Colonic mucosa (tissue), 4 donors: ENCODE measurements around the gene TLE4. TPM values are rescaled to one million over a fixed set of nuclear protein-coding genes. Genes with fewer than 3 reads are reported as not detected.

Source experiments
- DNase-seq: peaks from one replicate; pipeline ENCODE4 v3.0.0-alpha.2; 2020
- H3K27ac ChIP-seq: fragments of 200-600 bp; one replicate; pipeline ENCODE4 v1.8.0; 2021
- H3K27me3 ChIP-seq: fragments of 200-600 bp; one replicate; pipeline ENCODE4 v1.8.0; 2021
- H3K36me3 ChIP-seq: fragments of 200-600 bp; one replicate; pipeline ENCODE4 v1.8.0; 2021
- H3K4me1 ChIP-seq: fragments of 200-600 bp; one replicate; pipeline ENCODE4 v1.8.0; 2021; ENCODE audit warnings: mild to moderate bottlenecking
- H3K4me3 ChIP-seq: fragments of 200-600 bp; one replicate; pipeline ENCODE4 v1.8.0; 2021
- H3K9ac ChIP-seq, 2 donors: one replicate each; pipeline ENCODE4 v1.7.0; 2013; ENCODE audit warnings: control low read depth in 2 of 2, low read depth in 2 of 2, low read length in 2 of 2
- H3K9me3 ChIP-seq: fragments of 200-600 bp; one replicate; pipeline ENCODE4 v1.8.0; 2021
- intact Hi-C: fragments of 100-400 bp; cut with DNase I; formaldehyde crosslinking; loops from one replicate; pipeline ENCODE4 v1.14.1; 2022
- total RNA-seq, 2 donors: library from RNA; stranded (reverse); fragmentation: NEBNext Ultra II Directional in 1 of 2; extraction: Animal tissue kit (Norgen Biotek cat#: 25700) in 1 of 2; gene quantifications; one replicate each; pipeline ENCODE4 v1.2.1, GENCODE V29; 2021
- TF ChIP-seq, protein P1 (sequence below): fragments of 200-600 bp; IDR thresholded peaks from one replicate; pipeline ENCODE4 v1.8.0; 2022; ENCODE audit warnings: antibody characterized with exemption, mild to moderate bottlenecking
- donor health status: healthy.
- donor health status: DM: no; HTN: no; CAD: no.
- donor health status: DM: no; HTN: no; CAD: no.

Gene TLE4
- total RNA-seq, 2 donors from 2014 or later, result 8.0 to 17.6 TPM

DNA sequence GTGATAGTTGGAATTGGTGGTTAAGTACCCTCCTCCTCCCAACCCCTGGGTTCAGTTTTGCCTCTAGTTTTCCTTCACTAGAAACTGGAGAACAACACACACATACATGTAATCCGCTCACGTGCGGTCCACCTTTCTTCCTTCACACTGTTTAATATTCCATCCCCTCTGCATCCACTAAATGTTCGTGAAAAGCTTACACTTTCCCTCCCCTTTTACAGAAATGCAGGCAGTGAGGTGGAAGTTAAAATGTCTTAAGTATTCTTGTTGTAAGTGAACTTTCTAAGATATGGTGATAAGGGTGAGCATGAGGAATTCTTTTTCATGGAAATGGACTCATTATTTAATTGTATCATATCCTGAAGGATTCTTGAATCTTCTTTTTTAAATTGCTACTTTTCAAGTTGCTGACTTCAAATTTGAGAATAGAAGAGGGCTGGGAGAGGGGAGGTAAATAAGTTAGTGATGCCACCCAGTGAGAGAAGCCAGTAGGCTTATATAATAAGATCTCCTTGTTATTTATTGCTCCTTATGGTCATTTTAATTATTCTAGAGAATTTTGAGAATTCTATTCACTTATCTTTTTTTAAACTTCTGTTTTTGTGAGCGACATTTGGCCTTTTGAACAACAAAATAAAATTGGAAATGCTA lies 90.2 kb downstream of the TLE4 start:
- TF ChIP-seq, protein P1, sequence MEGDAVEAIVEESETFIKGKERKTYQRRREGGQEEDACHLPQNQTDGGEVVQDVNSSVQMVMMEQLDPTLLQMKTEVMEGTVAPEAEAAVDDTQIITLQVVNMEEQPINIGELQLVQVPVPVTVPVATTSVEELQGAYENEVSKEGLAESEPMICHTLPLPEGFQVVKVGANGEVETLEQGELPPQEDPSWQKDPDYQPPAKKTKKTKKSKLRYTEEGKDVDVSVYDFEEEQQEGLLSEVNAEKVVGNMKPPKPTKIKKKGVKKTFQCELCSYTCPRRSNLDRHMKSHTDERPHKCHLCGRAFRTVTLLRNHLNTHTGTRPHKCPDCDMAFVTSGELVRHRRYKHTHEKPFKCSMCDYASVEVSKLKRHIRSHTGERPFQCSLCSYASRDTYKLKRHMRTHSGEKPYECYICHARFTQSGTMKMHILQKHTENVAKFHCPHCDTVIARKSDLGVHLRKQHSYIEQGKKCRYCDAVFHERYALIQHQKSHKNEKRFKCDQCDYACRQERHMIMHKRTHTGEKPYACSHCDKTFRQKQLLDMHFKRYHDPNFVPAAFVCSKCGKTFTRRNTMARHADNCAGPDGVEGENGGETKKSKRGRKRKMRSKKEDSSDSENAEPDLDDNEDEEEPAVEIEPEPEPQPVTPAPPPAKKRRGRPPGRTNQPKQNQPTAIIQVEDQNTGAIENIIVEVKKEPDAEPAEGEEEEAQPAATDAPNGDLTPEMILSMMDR, result no peak
- Histone ChIP-seq H3K9me3 (no peaks in the 10 kb centered on the region), H3K27ac (no peak overlapping the region), H3K4me3 (no peak overlapping the region), H3K36me3 (no peaks in the 10 kb centered on the region), H3K9ac (no peak overlapping the region), H3K4me1 (peaks cover 3% of the 10 kb centered on the region), H3K27me3 (no peaks in the 10 kb centered on the region)
- DNase-seq, result no peak
- intact Hi-C loops, result no loop called here

DNA sequence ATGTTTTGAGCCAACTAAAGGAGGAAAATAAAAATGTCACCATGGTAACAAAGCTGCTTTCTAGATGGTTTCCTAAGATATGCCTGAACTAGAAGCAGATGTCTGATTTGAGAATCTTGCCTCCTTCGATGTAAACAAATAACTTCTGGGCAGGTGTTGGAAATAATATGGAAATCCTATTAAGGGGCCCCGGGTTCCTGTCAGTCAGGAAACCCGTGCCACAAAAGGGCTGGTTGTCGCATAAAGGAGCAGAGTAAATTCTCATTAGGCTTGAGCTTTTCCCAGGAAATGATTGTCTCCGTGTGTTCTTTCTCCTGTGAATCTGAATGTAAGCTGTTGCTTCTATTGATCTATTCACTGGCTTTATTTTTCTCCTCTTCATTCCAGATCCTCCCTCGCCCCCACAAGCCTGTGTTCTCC lies 90.8 kb downstream of the TLE4 start:
- Histone ChIP-seq H3K4me3 (no peak overlapping the region), H3K9me3 (no peaks in the 10 kb centered on the region), H3K36me3 (no peaks in the 10 kb centered on the region), H3K27me3 (no peaks in the 10 kb centered on the region), H3K4me1 (peaks cover 3% of the 10 kb centered on the region), H3K9ac (no peak overlapping the region), H3K27ac (no peak overlapping the region)
- intact Hi-C loops, result no loop called here
- no peak for DNase-seq
- TF ChIP-seq, protein P1, result no peak

DNA sequence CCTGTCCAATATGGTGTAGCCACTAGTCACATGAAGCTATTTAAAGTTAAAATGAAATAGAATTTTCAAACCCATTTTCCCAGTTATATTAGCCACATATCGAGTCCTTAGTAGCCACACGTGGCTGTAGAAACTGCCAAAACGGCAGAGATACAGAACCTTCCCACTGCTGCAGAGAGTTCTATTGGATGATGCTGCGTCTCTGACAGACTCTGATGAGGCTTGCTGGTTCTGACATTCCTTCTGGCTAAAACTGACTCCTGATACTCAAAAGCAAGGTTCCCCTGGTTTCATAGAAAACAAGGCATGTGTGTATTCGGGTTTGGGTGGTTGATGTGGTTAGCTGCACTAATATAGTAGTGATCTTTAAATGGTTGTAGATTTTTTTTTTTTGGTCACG lies 91.5 kb downstream of the TLE4 start:
- no peak for DNase-seq
- Histone ChIP-seq H3K9ac (no peak overlapping the region), H3K4me1 (peaks cover 3% of the 10 kb centered on the region), H3K27ac (no peak overlapping the region), H3K4me3 (no peak overlapping the region), H3K36me3 (no peaks in the 10 kb centered on the region), H3K27me3 (no peaks in the 10 kb centered on the region), H3K9me3 (no peaks in the 10 kb centered on the region)
- TF ChIP-seq, protein P1, result no peak
- intact Hi-C loops, result no loop called here

DNA sequence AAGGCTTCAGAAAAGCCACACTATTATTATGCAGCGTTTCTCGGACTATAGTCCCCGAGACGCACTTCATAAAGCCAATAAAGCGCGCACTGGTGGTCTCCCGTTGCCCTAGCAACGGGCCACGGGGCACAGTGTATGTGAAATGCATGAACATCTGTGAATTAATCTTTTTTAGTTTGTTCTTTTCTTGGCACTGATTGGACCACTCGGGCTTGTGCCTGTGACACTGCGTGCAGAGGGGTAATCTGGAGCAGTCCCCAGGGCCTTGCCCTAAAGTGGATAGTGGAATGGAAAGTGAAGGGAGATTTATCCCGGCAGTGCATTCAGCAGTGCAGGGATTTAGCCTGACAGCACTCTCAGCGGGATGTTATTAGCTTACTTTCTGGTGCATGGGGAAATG lies 92.1 kb downstream of the TLE4 start:
- TF ChIP-seq, protein P1, result no peak
- intact Hi-C loops, result no loop called here
- no peaks in the 10 kb centered on the region for H3K9me3 ChIP-seq
- no peak overlapping the region for H3K27ac ChIP-seq
- H3K27me3 ChIP-seq, result no peaks in the 10 kb centered on the region
- H3K4me3 ChIP-seq, result no peak overlapping the region
- H3K36me3 ChIP-seq, result no peaks in the 10 kb centered on the region
- H3K9ac ChIP-seq, result no peak overlapping the region
- DNase-seq, result no peak
- H3K4me1 ChIP-seq, result peaks cover 3% of the 10 kb centered on the region

DNA sequence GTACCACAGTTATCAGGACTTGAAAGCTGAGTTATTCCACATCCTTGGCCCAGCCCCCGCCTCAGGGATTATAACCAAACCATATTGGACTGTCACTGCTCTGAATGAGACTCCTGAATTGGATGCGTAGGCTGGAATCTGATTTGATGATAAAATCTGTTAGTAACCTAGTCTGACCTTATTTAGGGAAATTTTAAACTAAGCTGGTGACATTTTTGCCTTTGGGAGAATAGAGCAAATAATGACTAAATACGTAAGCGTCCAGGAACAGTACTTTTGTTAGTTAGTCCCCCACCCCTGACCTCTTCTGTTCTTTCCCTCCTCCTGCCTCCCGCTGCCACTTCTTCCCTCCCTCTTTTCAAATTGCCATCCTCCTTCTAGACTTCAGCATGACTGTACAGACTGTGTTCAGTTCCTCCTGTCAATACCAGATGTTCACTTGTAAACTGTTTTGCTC lies 92.6 kb downstream of the TLE4 start:
- intact Hi-C loops, result no loop called here
- Histone ChIP-seq H3K4me1 (peaks cover 3% of the 10 kb centered on the region), H3K27ac (no peak overlapping the region)

More for the DNA sequence above, 92.6 kb downstream of the TLE4 start:
- Histone ChIP-seq H3K36me3 (no peaks in the 10 kb centered on the region), H3K9me3 (no peaks in the 10 kb centered on the region), H3K9ac (no peak overlapping the region), H3K27me3 (no peaks in the 10 kb centered on the region), H3K4me3 (no peak overlapping the region)
- TF ChIP-seq, protein P1, result no peak
- no peak for DNase-seq
